Activated naive CD8-positive, alpha-beta T cell (primary cell): ENCODE measurements around the gene AP1S3.
"Not testable (repeated sequence)": the region's sequence is repeated elsewhere in the genome, so short reads cannot be mapped to it uniquely, and the experiment has no call there.

Experiments
- H3K27ac Mint-ChIP-seq: one replicate; pipeline ENCODE4 v1.8.0; 2021; ENCODE audit warnings: mixed read lengths
- H3K27me3 Mint-ChIP-seq: one replicate; pipeline ENCODE4 v1.8.0; 2021; ENCODE audit warnings: mixed read lengths
- H3K36me3 Mint-ChIP-seq: one replicate; pipeline ENCODE4 v1.8.0; 2021; ENCODE audit warnings: mixed read lengths
- H3K4me1 Mint-ChIP-seq: one replicate; pipeline ENCODE4 v1.8.0; 2021; ENCODE audit warnings: low read depth, mixed read lengths
- H3K4me3 Mint-ChIP-seq: one replicate; pipeline ENCODE4 v1.8.0; 2021; ENCODE audit warnings: mild to moderate bottlenecking, mixed read lengths
- H3K9me3 Mint-ChIP-seq: one replicate; pipeline ENCODE4 v1.8.0; 2021; ENCODE audit warnings: low read depth, mixed read lengths

AP1S3 gene

GRCh38 chr2:223767341-223767740 is 70.0 kb downstream of the AP1S3 start:
- no peaks in the 10 kb centered on the region for H3K27me3 Mint-ChIP-seq
- peaks cover 8% of the 10 kb centered on the region for H3K9me3 Mint-ChIP-seq
- no peak overlapping the region for H3K4me3 Mint-ChIP-seq
- H3K4me1 Mint-ChIP-seq, result no peaks in the 10 kb centered on the region
- H3K36me3 Mint-ChIP-seq, result peaks cover 17% of the 10 kb centered on the region
- H3K27ac Mint-ChIP-seq, result no peak overlapping the region

DNA sequence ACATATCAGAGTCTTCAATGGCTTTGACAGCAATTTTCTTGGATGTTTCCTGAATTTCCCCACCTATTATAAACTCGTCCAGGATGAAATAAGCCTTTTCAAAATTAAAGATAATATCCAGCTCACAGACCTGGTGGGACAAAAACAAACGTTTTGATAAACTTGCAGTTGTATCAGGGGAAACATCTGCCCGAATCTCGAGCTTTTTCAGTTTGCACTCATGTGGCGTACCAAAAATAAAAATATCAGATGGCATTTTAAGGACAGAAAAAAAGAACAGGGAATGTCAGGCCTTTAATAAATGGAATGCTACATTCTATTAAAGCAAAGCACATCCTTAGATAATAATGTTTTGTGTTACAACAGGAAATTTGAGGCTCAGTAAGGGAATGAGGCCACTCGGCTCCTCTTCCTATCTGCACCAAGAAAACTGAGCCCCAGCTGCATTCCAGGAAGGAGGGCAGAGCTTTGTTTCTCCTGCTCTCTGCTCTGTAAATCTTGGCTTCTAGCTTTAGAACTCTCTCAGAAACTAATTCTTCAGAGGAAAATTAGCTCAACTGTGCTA is 72.1 kb downstream of the AP1S3 start:
- peaks cover 8% of the 10 kb centered on the region for H3K9me3 Mint-ChIP-seq
- peaks cover 17% of the 10 kb centered on the region for H3K36me3 Mint-ChIP-seq
- H3K27ac Mint-ChIP-seq, result no peak overlapping the region
- H3K27me3 Mint-ChIP-seq, result no peaks in the 10 kb centered on the region
- H3K4me3 Mint-ChIP-seq, result no peak overlapping the region
- H3K4me1 Mint-ChIP-seq, result peaks cover 5% of the 10 kb centered on the region

- H3K27me3 Mint-ChIP-seq, result no peaks in the 10 kb centered on the region
- H3K27ac Mint-ChIP-seq, result no peak overlapping the region
- H3K4me1 Mint-ChIP-seq, result peaks cover 5% of the 10 kb centered on the region
- peaks cover 17% of the 10 kb centered on the region for H3K36me3 Mint-ChIP-seq
- H3K4me3 Mint-ChIP-seq, result no peak overlapping the region
- peaks cover 8% of the 10 kb centered on the region for H3K9me3 Mint-ChIP-seq
Observed at GRCh38 chr2:223764796-223765195, 72.6 kb downstream of the AP1S3 start.

DNA sequence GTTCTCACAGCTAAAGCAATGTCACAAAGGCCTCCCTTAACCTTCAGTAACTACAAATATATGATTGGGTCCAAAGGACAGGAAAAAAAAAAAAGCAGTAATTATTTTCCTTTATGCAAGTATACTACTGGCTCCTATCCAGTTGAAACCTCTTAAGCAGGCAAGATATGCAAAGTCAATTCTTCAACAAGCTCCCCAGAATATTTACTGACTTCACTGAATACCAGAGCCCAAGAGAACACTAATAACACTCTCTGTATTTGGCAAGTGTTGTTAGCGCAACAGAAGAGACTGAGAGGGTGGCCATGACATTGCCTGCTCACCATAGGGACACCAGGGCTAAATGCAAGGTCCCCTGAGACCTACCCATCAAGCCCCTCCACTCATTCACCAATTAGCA is 74.5 kb downstream of the AP1S3 start:
- H3K9me3 Mint-ChIP-seq, result peaks cover 8% of the 10 kb centered on the region
- no peak overlapping the region for H3K27ac Mint-ChIP-seq
- no peak overlapping the region for H3K4me3 Mint-ChIP-seq
- H3K4me1 Mint-ChIP-seq, result peaks cover 5% of the 10 kb centered on the region
- H3K27me3 Mint-ChIP-seq, result no peaks in the 10 kb centered on the region
- peaks cover 10% of the 10 kb centered on the region for H3K36me3 Mint-ChIP-seq

DNA sequence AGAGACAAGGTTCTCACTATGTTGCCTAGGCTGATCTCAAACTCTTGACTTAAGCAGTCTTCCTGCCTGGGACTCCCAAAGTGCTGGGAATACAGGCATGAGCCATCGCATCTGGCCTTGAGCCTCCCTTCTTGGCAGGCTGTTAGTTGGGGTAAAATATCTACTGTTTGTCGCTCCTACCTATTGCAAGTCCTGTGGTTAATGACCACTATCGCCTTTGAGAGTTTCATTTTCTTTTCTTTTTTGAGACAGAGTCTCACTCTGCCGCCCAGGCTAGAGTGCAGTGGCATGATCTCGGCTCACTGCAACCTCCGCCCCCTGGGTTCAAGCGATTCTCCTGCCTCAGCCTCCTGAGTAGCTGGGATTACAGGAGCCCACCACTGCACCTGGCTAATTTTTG is 75.6 kb downstream of the AP1S3 start:
- not testable (repeated sequence) for H3K27ac Mint-ChIP-seq, H3K27me3 Mint-ChIP-seq, H3K4me3 Mint-ChIP-seq, H3K9me3 Mint-ChIP-seq, H3K36me3 Mint-ChIP-seq, H3K4me1 Mint-ChIP-seq

GRCh38 chr2:223760838-223761502 is 76.4 kb downstream of the AP1S3 start:
- no peaks in the 10 kb centered on the region for H3K9me3 Mint-ChIP-seq
- H3K27me3 Mint-ChIP-seq, result no peaks in the 10 kb centered on the region
- H3K27ac Mint-ChIP-seq, result no peak overlapping the region
- no peak overlapping the region for H3K4me3 Mint-ChIP-seq
- peaks cover 5% of the 10 kb centered on the region for H3K4me1 Mint-ChIP-seq
- H3K36me3 Mint-ChIP-seq, result peaks cover 4% of the 10 kb centered on the region

GRCh38 chr2:223759569-223760430 is 77.6 kb downstream of the AP1S3 start:
- peaks cover 3% of the 10 kb centered on the region for H3K36me3 Mint-ChIP-seq
- no peak overlapping the region for H3K4me3 Mint-ChIP-seq
- no peaks in the 10 kb centered on the region for H3K9me3 Mint-ChIP-seq
- H3K27ac Mint-ChIP-seq, result no peak overlapping the region
- no peaks in the 10 kb centered on the region for H3K27me3 Mint-ChIP-seq
- H3K4me1 Mint-ChIP-seq, result peaks cover 5% of the 10 kb centered on the region

DNA sequence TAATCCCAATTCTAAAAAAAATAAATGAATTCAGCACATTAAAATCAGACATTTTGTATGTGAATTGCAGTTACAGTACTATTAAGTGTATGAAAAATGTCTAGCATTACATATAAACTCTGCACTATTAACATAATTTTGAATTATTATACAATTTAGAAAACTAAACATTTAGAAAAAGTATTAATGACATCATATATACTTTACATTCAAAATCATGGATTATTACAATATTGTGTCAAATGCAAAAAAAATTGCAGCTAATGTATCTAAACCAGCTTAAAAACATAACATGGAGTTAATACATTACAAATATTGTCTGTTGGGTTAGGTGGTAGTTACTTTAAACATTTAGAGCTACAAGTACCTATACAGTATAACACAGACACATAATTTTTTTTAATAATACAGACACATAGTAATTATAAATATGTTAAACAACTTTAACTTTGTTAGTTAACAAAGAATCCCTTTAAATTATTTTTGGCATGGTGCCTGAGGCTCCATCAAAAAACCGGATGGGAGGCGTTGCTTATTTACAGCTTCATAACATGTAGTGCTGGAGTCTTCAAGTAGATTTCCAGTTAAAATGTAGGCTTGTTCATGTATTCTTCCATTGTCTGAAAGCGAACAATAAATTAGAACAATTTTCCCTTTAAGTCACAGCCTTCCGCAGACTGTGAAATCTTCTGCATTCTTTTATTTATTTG is 79.1 kb downstream of the AP1S3 start:
- Mint-ChIP-seq H3K27ac (no peak overlapping the region), H3K9me3 (no peaks in the 10 kb centered on the region), H3K36me3 (peaks cover 3% of the 10 kb centered on the region), H3K27me3 (peaks cover 2% of the 10 kb centered on the region), H3K4me1 (peaks cover 5% of the 10 kb centered on the region), H3K4me3 (no peak overlapping the region)

GRCh38 chr2:223753940-223754339 is 83.4 kb downstream of the AP1S3 start:
- peaks cover 3% of the 10 kb centered on the region for H3K36me3 Mint-ChIP-seq

GRCh38 chr2:223751012-223751411 is 86.4 kb downstream of the AP1S3 start:
- H3K4me3 Mint-ChIP-seq, result no peak overlapping the region
- no peaks in the 10 kb centered on the region for H3K4me1 Mint-ChIP-seq
- H3K27me3 Mint-ChIP-seq, result peaks cover 16% of the 10 kb centered on the region
- no peak overlapping the region for H3K27ac Mint-ChIP-seq
- no peaks in the 10 kb centered on the region for H3K9me3 Mint-ChIP-seq
- no peaks in the 10 kb centered on the region for H3K36me3 Mint-ChIP-seq

More at GRCh38 chr2:223753940-223754339, 83.4 kb downstream of the AP1S3 start:
- H3K9me3 Mint-ChIP-seq, result no peaks in the 10 kb centered on the region
- H3K4me1 Mint-ChIP-seq, result no peaks in the 10 kb centered on the region
- peaks cover 12% of the 10 kb centered on the region for H3K27me3 Mint-ChIP-seq
- no peak overlapping the region for H3K27ac Mint-ChIP-seq
- H3K4me3 Mint-ChIP-seq, result no peak overlapping the region

DNA sequence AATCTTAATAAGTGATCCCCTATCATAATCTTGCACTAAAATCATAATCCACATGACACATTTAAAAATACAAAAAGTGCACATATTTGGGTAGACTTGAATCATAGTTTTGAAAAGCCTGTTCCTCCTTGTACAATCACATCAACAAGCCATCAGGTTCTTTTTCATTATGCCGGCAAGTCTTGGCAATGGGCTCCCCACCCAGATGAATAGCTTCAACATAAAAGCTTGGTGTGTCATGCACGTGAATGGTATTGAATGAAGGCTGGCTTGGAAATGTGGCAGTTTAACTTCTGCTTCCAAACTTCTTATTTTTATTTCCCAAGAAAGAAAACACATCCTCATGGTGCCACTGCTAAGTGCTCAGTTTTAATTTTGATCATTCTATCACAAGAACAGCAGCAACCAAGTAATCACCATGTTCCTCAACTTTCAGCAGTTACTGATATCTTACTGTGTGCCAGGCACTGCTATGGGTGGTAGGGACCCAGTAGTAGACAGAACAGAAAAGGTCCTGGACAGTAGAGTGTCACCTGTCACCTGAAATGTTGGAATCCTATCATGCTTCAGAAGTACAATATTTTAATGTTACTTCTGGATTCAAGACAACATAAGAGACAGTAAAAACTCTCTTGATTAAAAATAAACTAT is 89.9 kb downstream of the AP1S3 start:
- no peak overlapping the region for H3K27ac Mint-ChIP-seq
- H3K9me3 Mint-ChIP-seq, result no peaks in the 10 kb centered on the region
- no peaks in the 10 kb centered on the region for H3K4me1 Mint-ChIP-seq
- H3K27me3 Mint-ChIP-seq, result peaks cover 17% of the 10 kb centered on the region
- no peak overlapping the region for H3K4me3 Mint-ChIP-seq
- H3K36me3 Mint-ChIP-seq, result no peaks in the 10 kb centered on the region

DNA sequence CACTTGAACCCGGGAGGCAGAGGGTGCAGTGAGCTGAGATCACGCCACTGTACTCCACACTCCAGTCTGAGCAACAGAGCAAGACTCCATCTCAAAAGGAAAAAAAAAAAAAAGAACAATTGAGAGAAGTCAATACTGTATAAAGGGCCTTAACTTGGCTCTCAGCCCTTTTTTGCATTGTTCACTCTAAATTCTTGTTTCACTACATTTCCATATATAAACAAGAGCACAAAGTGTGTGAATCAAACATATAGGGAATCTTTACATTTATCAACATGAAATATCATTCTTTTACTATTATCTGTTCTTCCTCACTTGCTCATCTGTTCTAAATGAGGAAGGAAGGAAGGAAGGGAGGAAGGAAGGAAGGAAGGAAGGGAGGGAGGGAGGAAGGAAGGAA is 90.8 kb downstream of the AP1S3 start:
- Mint-ChIP-seq H3K4me3 (no peak overlapping the region), H3K27ac (no peak overlapping the region), H3K36me3 (no peaks in the 10 kb centered on the region), H3K27me3 (peaks cover 17% of the 10 kb centered on the region), H3K9me3 (no peaks in the 10 kb centered on the region), H3K4me1 (no peaks in the 10 kb centered on the region)

- Mint-ChIP-seq H3K4me3 (no peak overlapping the region), H3K4me1 (no peaks in the 10 kb centered on the region), H3K27ac (no peak overlapping the region), H3K9me3 (no peaks in the 10 kb centered on the region), H3K27me3 (peaks cover 9% of the 10 kb centered on the region), H3K36me3 (no peaks in the 10 kb centered on the region)
Observed at GRCh38 chr2:223744580-223744979, 92.8 kb downstream of the AP1S3 start.

DNA sequence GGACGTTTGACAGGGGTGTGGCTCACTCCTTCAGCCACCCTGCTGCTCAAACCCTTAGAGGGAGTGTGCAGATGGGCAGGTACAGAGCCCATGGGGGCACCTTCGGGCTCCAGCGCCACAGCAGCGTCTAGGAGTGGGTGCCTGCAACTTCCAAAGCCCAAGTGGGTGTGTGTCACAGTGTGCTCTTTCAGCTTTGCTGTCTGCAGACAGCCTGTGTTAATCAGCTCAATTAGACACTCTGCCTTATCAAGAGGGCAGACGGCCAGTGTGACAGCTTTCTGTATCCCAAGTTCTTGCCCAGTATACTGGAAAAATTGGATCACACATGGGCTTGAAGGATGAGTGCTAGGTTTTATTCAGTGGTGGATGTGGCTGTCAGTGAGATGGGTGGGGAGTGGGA is 96.7 kb downstream of the AP1S3 start:
- H3K4me1 Mint-ChIP-seq, result no peaks in the 10 kb centered on the region
- H3K27ac Mint-ChIP-seq, result no peak overlapping the region
- no peaks in the 10 kb centered on the region for H3K36me3 Mint-ChIP-seq
- no peak overlapping the region for H3K4me3 Mint-ChIP-seq
- peaks cover 3% of the 10 kb centered on the region for H3K27me3 Mint-ChIP-seq
- H3K9me3 Mint-ChIP-seq, result no peaks in the 10 kb centered on the region
